HAP-1 (cell line): Measurements from ENCODE around the gene CCDC51.
"Not testable (repeated sequence)": the region's sequence is repeated elsewhere in the genome, so short reads cannot be mapped to it uniquely, and the experiment has no call there.

Source experiments
- DNase-seq, 2 experiments: peaks; one replicate each; pipeline ENCODE4 v3.0.0-alpha.2; 2016 to 2020; ENCODE audit warnings: low spot score in 2 of 2
- H3K27me3 ChIP-seq: fragments of 250-450 bp; sonication (Bioruptor Pico); 2 replicates; pipeline ENCODE4 v1.5.1; 2020; ENCODE audit warnings: low read depth, mild to moderate bottlenecking, moderate library complexity
- H3K36me3 ChIP-seq: fragments of 250-450 bp; sonication (Bioruptor Pico); replicated peaks from 2 replicates; pipeline ENCODE4 v1.5.1; 2020; ENCODE audit warnings: mild to moderate bottlenecking
- H3K4me1 ChIP-seq: fragments of 250-450 bp; sonication (Bioruptor Pico); 2 replicates; pipeline ENCODE4 v1.5.1; 2020; ENCODE audit warnings: mild to moderate bottlenecking
- H3K4me3 ChIP-seq: fragments of 250-450 bp; sonication (Bioruptor Pico); 2 replicates; pipeline ENCODE4 v1.5.1; 2020; ENCODE audit warnings: mild to moderate bottlenecking, moderate library complexity
- H3K9me3 ChIP-seq: fragments of 250-450 bp; sonication (Bioruptor Pico); 2 replicates; pipeline ENCODE4 v1.5.1; 2020; ENCODE audit warnings: mild to moderate bottlenecking, moderate library complexity
- in situ Hi-C: fragments of 300-500 bp; cut with MboI; formaldehyde crosslinking; loops from 3 replicates; pipeline ENCODE4 v1.14.3; 2020; ENCODE audit warnings: low sequenced_read_pairs, inconsistent platforms, mixed read lengths

CCDC51 gene, protein sequence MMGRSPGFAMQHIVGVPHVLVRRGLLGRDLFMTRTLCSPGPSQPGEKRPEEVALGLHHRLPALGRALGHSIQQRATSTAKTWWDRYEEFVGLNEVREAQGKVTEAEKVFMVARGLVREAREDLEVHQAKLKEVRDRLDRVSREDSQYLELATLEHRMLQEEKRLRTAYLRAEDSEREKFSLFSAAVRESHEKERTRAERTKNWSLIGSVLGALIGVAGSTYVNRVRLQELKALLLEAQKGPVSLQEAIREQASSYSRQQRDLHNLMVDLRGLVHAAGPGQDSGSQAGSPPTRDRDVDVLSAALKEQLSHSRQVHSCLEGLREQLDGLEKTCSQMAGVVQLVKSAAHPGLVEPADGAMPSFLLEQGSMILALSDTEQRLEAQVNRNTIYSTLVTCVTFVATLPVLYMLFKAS

DNA sequence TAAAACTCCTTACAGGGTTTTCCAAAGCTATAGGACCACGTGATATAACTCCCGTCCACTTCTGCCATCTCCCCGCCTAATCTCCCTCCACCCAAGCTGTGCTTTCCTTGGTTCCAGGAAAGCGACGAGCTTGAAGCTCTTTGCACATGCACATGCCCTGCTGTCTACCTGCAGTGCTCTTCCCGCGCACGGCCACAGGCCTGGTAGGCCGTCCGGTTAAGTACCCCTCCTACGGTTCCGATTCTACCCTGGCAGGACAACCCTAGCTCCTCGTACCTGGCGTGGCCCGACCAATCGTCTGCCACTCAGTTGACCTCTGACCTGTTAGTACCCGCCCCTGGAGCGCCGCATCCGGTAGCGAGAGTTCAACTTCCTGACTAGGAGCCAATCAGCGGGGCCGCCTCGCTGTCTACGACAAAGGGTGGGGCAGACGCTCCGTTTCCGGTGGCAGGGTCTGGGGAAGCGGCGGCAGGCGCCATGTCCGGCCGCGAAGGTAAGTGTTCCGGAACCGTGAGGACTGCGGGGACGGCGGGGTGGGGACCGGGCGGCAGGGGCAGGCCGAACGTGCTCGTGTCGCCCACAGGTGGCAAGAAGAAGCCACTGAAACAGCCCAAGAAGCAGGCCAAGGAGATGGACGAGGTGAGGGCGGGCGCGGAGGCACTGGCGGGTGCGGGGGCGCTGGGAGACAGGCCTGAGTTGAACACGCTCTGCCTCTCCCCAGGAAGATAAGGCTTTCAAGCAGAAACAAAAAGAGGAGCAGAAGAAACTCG lies at the start of gene CCDC51, which contains the start of gene TMA7:
Gene CCDC51 (minus strand): TSS at position 300 of the 770 bp plus-strand sequence. CDS start 4,991 bp downstream, outside the sequence.
Gene TMA7 (plus strand): TSS at position 438 of the 770 bp plus-strand sequence. CDS start 40 bp downstream, at position 478.
- Histone ChIP-seq H3K27me3 (no peaks in the 10 kb centered on the region), H3K36me3 (peaks cover 36% of the 10 kb centered on the region), H3K4me1 (peaks cover 11% of the 10 kb centered on the region), H3K4me3 (peak within 1 kb of the TSS; percentile 87), H3K9me3 (no peaks in the 10 kb centered on the region)
- in situ Hi-C loops, result loop anchor here (5.0 kb wide), 3 partner anchors 168 to 248 kb away; no protein-coding TSS in a partner anchor
- peak; percentile 93 to 99 for DNase-seq

GRCh38 chr3:48486952-48487351 lies 47.0 kb upstream of the CCDC51 start:
- Histone ChIP-seq H3K4me1 (no peaks in the 10 kb centered on the region; the same call in 1 of the 2 replicates), H3K9me3 (no peaks in the 10 kb centered on the region; the same call in 1 of the 2 replicates), H3K36me3 (no peaks in the 10 kb centered on the region), H3K27me3 (no peaks in the 10 kb centered on the region), H3K4me3 (no peak overlapping the region)
- in situ Hi-C loops, result no loop called here
- DNase-seq, result no peak

- H3K27me3 ChIP-seq, H3K9me3 ChIP-seq, H3K36me3 ChIP-seq, H3K4me3 ChIP-seq, DNase-seq, in situ Hi-C loops, H3K4me1 ChIP-seq: not testable (repeated sequence)
Observed at GRCh38 chr3:48482822-48483221, 42.9 kb upstream of the CCDC51 start.

- H3K27me3 ChIP-seq, H3K36me3 ChIP-seq, H3K4me3 ChIP-seq, DNase-seq, H3K9me3 ChIP-seq, H3K4me1 ChIP-seq, in situ Hi-C loops: not testable (repeated sequence)
Observed at GRCh38 chr3:48480891-48481290, 41.0 kb upstream of the CCDC51 start.

- H3K9me3 ChIP-seq, result no peaks in the 10 kb centered on the region
- peaks cover 4% of the 10 kb centered on the region; the same call in 1 of the 2 replicates for H3K4me1 ChIP-seq
- DNase-seq, result no peak
- H3K4me3 ChIP-seq, result no peak overlapping the region
- in situ Hi-C loops, result no loop called here
- H3K36me3 ChIP-seq, result no peaks in the 10 kb centered on the region
- H3K27me3 ChIP-seq, result no peaks in the 10 kb centered on the region
Observed at GRCh38 chr3:48478626-48479555, 39.0 kb upstream of the CCDC51 start.

DNA sequence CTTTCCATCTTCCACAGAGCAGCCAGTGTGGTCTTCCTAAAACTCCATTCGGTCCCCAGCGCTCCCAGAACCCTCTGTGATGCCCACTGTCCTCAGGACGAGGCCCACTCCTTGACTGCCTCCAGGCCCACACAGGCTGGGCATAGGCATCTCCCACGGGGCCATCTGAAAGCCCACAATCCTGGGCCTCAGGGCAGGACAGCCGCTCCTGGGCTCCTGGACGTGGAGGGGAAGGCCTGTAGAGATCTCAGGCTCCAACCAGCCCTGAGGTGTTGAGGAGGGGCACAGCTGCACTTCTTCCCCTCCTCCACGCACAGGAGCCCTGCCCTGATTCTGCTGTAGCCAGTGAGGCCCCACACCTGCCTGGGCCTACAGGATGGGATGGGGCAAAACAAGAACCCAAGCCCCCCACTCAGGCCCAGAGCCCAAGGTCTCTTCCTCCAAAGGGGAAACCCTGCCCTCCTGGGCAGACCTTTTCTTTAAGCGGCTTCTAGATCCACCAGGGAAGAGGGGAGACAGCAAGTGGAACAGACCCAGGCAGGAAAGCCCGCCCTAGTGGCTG lies 38.1 kb upstream of the CCDC51 start:
- Histone ChIP-seq H3K36me3 (no peaks in the 10 kb centered on the region), H3K27me3 (no peaks in the 10 kb centered on the region), H3K4me3 (no peak overlapping the region), H3K4me1 (peaks cover 10% of the 10 kb centered on the region), H3K9me3 (no peaks in the 10 kb centered on the region)
- in situ Hi-C loops, result no loop called here
- DNase-seq, result no peak

GRCh38 chr3:48476426-48477053 lies 36.6 kb upstream of the CCDC51 start:
- in situ Hi-C loops, result no loop called here
- H3K4me1 ChIP-seq, result peaks cover 18% of the 10 kb centered on the region
- H3K36me3 ChIP-seq, result no peaks in the 10 kb centered on the region
- DNase-seq, result no peak
- no peak overlapping the region for H3K4me3 ChIP-seq
- H3K9me3 ChIP-seq, result no peaks in the 10 kb centered on the region
- H3K27me3 ChIP-seq, result no peaks in the 10 kb centered on the region

DNA sequence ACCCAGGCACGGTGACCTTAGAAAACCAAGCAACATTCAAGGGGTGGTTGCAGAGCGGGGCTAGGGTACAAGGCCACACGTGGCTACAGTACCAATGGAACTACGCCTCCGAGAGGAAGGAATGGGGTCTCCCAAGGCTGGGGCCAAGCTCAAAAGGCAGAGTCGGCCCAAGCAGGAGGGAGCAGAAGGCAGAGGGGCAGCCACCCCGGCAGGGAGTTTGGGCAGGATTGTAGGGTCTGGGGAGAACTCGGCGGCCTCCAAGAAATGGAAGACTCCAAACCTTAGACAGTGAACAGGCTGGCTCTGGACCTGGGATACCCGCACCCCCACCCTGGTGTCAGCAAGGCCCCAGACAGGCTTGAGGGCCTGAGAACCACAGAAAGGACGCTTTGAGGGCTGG lies 35.3 kb upstream of the CCDC51 start:
- in situ Hi-C loops, result no loop called here

DNA sequence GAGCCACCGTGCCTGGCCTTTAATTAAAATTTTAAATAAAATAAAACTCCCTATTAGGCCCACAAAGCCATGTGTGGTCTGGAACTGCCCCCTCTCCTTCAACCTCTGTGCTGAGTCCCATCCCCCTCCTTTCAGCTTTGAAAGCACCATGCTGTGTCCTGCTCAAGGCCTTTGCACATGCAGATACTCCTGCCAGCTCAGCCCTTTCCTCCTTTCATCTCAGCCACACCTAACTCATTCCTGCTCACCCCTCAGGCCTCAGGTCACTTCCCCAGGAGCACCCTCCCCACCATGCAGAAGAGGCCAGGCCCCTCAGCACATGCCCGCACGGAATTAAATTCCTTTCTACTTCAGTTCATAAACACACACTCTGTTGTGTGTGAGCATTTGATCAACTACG lies 34.7 kb upstream of the CCDC51 start:
- Histone ChIP-seq H3K27me3 (no peaks in the 10 kb centered on the region), H3K9me3 (no peaks in the 10 kb centered on the region), H3K36me3 (peaks cover 2% of the 10 kb centered on the region), H3K4me3 (no peak overlapping the region), H3K4me1 (peaks cover 18% of the 10 kb centered on the region)
- DNase-seq, result peak in 1 of 2 experiments; percentile 48
- in situ Hi-C loops, result no loop called here

More for the DNA sequence above, 35.3 kb upstream of the CCDC51 start:
- DNase-seq, result no peak
- Histone ChIP-seq H3K4me3 (no peak overlapping the region), H3K9me3 (no peaks in the 10 kb centered on the region), H3K36me3 (no peaks in the 10 kb centered on the region), H3K4me1 (peaks cover 18% of the 10 kb centered on the region), H3K27me3 (no peaks in the 10 kb centered on the region)

- peaks cover 18% of the 10 kb centered on the region for H3K4me1 ChIP-seq
- DNase-seq, H3K36me3 ChIP-seq, in situ Hi-C loops, H3K9me3 ChIP-seq, H3K27me3 ChIP-seq, H3K4me3 ChIP-seq: not testable (repeated sequence)
Observed at GRCh38 chr3:48474031-48474430, 34.1 kb upstream of the CCDC51 start.

GRCh38 chr3:48473617-48473952 lies 33.7 kb upstream of the CCDC51 start:
- Histone ChIP-seq H3K4me3 (peak overlapping the region; percentile 62), H3K4me1 (peaks cover 18% of the 10 kb centered on the region), H3K27me3 (no peaks in the 10 kb centered on the region), H3K36me3 (peaks cover 12% of the 10 kb centered on the region), H3K9me3 (no peaks in the 10 kb centered on the region)
- in situ Hi-C loops, result no loop called here
- DNase-seq, result no peak

DNA sequence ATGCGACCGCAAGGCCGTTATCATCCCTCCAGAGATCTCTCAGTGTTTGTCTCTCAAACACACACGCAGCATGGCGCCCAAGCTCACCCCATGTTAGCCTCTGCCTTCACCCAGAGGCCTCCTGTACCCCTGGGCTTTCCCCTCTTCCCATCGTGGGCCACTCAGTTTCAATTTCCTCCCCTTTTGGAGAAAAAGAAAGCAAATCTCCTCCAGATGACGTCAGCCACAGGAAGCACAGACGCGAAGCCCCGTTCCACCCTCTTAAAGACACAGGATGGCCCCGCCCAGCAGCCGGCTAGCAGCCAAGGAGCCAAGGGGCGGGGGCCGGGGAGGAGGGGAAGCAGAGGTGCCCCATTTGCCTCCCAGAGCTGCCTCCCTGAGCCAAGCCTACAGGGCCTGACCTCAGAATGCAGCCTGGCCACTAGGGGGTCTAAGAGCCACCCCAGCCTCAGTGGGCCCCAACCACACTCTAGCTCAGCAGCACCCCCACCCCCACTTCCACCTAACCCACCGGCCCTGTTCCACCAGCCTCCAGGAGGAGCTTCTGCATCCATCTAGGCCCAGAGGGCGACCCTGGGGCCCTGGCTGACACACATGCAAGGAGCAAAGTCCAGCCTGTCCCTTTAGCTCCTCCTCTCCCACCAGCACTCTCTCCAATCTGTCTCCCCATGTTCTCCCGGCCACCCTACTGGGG lies 33.2 kb upstream of the CCDC51 start:
- DNase-seq, result peak; percentile 93 to 98
- Histone ChIP-seq H3K9me3 (no peaks in the 10 kb centered on the region), H3K36me3 (peaks cover 17% of the 10 kb centered on the region), H3K4me3 (peak overlapping the region; percentile 62), H3K27me3 (no peaks in the 10 kb centered on the region), H3K4me1 (peaks cover 18% of the 10 kb centered on the region)
- in situ Hi-C loops, result no loop called here
